Measurements from ENCODE around the gene APOA5. TPM values are rescaled to one million over a fixed set of nuclear protein-coding genes. Genes with fewer than 3 reads are reported as not detected.

The APOA5 gene
- total and polyA plus RNA-seq, 2 of the 4 experiments (the other 2 are of a cell fraction), result not detected

DNA sequence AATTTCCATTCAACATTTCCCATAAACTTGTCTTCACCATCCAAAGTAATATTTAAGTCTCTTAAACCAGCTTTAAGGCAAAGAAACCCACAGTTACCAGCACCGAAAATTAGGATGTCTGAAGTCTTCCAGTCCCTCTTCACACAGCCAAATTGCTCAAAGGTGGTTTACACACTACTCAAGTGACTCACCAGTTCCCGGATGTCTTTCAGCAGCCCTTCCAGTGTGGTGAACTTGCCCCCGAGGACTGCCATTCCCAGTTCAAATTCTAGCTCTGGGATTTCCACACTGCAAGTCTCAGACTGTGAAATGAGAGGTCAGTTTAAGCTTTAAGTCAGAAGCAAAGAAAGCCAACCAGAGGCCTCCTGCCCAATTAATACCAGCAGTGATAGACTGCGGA lies 9.0 kb downstream of the APOA5 start:
- Histone ChIP-seq H2AK5ac (ENCODE audit: low read depth, low read length) (no peak overlapping the region), H3K27ac (ENCODE audit: insufficient read depth, low read length) (no peak overlapping the region), H3K56ac (ENCODE audit: extremely low read depth, insufficient read depth, low read length) (no peak overlapping the region), H3K4ac (ENCODE audit: low read depth, low read length) (no peak overlapping the region), H4K91ac (ENCODE audit: insufficient read depth, low read depth, low read length) (no peak overlapping the region), H2AFZ (replicated peaks; ENCODE audit: low read length, poor library complexity) (no peak overlapping the region), H3K14ac (replicated peaks; ENCODE audit: low read depth, low read length) (no peak overlapping the region), H4K8ac (ENCODE audit: low read depth in 2 of 2, low read length in 2 of 2) (no peak overlapping the region), H3K4me3 (ENCODE audit: insufficient read depth, low read depth, low read length) (no peak overlapping the region), H3K9me1 (ENCODE audit: insufficient read depth, low read length) (peaks cover 14% of the 10 kb centered on the region; the same call in 1 of the 2 replicates), H2BK15ac (ENCODE audit: low read depth, low read length) (no peak overlapping the region), H3K79me1 (ENCODE audit: low read depth in 1 of 2, low read length in 2 of 2) (peaks cover 44 to 52% of the 10 kb centered on the region in 2 experiments), H3K4me2 (ENCODE audit: low read depth, low read length) (no peak overlapping the region), H2AK9ac (replicated peaks; ENCODE audit: low read depth, low read length, poor library complexity) (no peak overlapping the region), H2BK5ac (ENCODE audit: low read depth, low read length, poor library complexity, severe bottlenecking) (no peak overlapping the region), H3K27me3 (ENCODE audit: control insufficient read depth, insufficient read depth, low read length) (no peaks in the 10 kb centered on the region), H3K36me3 (ENCODE audit: control insufficient read depth, insufficient read depth, low read length) (peaks cover 49% of the 10 kb centered on the region), H2BK120ac (ENCODE audit: low read depth, low read length) (no peak overlapping the region), H3K9me3 (ENCODE audit: control insufficient read depth, insufficient read depth, low read length) (no peaks in the 10 kb centered on the region), H2BK20ac (ENCODE audit: low read depth, low read length) (no peak overlapping the region), H3K18ac (ENCODE audit: low read depth, low read length) (no peak overlapping the region), H3K23ac (ENCODE audit: low read depth, low read length) (no peak overlapping the region), H3K4me1 (ENCODE audit: control insufficient read depth, insufficient read depth, low read length) (peaks cover 4% of the 10 kb centered on the region; the same call in 1 of the 2 replicates), H4K20me1 (ENCODE audit: insufficient read depth, low read length) (0 out of 2 replicates have a peak, but pooled peaks cover 4% of the 10 kb centered on the region), H4K5ac (ENCODE audit: low read depth, low read length) (no peak overlapping the region), H3K9ac (ENCODE audit: low read depth, low read length) (no peak overlapping the region)
- WGBS, 2 experiments (ENCODE audit: extremely low coverage in 2 of 2, insufficient read length in 1 of 2), result 100% methylated on average over 1 of the region's 4 CpGs; no CpG with 5 or more reads in 1 of the 2 experiments
- intact Hi-C loops (cut with micrococcal nuclease), result no loop called here
- DNase-seq (peak; percentile 50), ATAC-seq (ENCODE audit: low read depth) (peak; percentile 35)
- in situ Hi-C loops (cut with MboI; ENCODE audit: low sequenced_read_pairs), result no loop called here
- BruUV-seq (replicated peaks), result no TSS peak
- CTCF ChIA-PET, result interaction anchor here (1.5 kb wide), 1 partner anchor 9 kb away, joined by 5 read pairs; the partner anchor contains the start of gene APOA5
- TF ChIP-seq ELK1 (IDR thresholded peaks at IDR 0.05; ENCODE audit: borderline replicate concordance, low read depth, low read length) (no peak), NFE2L2 (IDR thresholded peaks at IDR 0.05; ENCODE audit: low read depth, low read length) (no peak)
- dilution Hi-C loops (cut with HindIII; ENCODE audit: low sequenced_read_pairs, unreplicated experiment), result no loop called here
- POLR2A ChIA-PET (ENCODE audit: unreplicated experiment), result no interaction called here

Measured in IMR-90 (cell line).